ENCODE data around the gene PARP8. TPM values are rescaled to one million over a fixed set of nuclear protein-coding genes. Genes with fewer than 3 reads are reported as not detected.

Gene PARP8
- total RNA-seq, 1 experiment from 2014 or later: 23.2 TPM

DNA sequence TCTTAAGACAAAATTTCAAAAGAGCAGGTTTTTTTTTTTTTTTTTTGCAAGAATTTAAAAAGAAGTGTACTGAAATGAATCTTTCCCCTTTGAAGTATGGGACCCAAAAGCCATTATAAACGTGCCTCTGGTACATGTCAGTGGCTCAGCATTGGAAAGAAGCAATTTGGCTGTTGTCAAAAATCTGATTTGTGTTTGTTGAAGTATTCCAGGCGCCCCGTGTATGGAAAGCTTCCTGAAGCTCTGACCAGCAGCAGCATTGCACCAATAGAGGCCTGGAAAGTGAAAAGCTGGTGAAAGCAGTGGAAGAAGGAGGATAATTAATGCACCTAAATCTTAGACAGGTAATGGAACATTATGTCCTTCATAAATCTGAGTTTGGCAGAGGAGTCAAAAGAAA lies 215.0 kb downstream of the PARP8 start:
- ChIA-PET CTCF (no interaction called here), POLR2A (no interaction called here)
- Mint-ChIP-seq H3K4me3 (no peak overlapping the region), H3K27me3 (ENCODE audit: low read depth) (no peaks in the 10 kb centered on the region), H3K36me3 (no peaks in the 10 kb centered on the region), H3K9me3 (peaks cover 5% of the 10 kb centered on the region; the same call in 1 of the 2 replicates), H3K4me1 (peaks cover 6% of the 10 kb centered on the region), H3K27ac (no peak overlapping the region)
- ATAC-seq (no peak), DNase-seq (ENCODE audit: low spot score) (no peak)
- TF ChIP-seq, protein P1, sequence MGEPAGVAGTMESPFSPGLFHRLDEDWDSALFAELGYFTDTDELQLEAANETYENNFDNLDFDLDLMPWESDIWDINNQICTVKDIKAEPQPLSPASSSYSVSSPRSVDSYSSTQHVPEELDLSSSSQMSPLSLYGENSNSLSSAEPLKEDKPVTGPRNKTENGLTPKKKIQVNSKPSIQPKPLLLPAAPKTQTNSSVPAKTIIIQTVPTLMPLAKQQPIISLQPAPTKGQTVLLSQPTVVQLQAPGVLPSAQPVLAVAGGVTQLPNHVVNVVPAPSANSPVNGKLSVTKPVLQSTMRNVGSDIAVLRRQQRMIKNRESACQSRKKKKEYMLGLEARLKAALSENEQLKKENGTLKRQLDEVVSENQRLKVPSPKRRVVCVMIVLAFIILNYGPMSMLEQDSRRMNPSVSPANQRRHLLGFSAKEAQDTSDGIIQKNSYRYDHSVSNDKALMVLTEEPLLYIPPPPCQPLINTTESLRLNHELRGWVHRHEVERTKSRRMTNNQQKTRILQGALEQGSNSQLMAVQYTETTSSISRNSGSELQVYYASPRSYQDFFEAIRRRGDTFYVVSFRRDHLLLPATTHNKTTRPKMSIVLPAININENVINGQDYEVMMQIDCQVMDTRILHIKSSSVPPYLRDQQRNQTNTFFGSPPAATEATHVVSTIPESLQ (CRISPR knock-in tag; IDR thresholded peaks at IDR 0.05): no peak
- TF ChIP-seq FOXP1 (CRISPR knock-in tag; IDR thresholded peaks at IDR 0.05; ENCODE audit: borderline replicate concordance) (no peak), CREM (CRISPR knock-in tag; IDR thresholded peaks at IDR 0.05) (no peak), TCF7 (CRISPR knock-in tag; IDR thresholded peaks at IDR 0.05; ENCODE audit: low read depth) (no peak), NFATC4 (CRISPR knock-in tag; IDR thresholded peaks at IDR 0.05) (no peak), JUN (CRISPR knock-in tag; IDR thresholded peaks at IDR 0.05) (no peak), ESRRA (CRISPR knock-in tag; IDR thresholded peaks at IDR 0.05; ENCODE audit: borderline replicate concordance) (no peak)
- TF ChIP-seq, protein P2, sequence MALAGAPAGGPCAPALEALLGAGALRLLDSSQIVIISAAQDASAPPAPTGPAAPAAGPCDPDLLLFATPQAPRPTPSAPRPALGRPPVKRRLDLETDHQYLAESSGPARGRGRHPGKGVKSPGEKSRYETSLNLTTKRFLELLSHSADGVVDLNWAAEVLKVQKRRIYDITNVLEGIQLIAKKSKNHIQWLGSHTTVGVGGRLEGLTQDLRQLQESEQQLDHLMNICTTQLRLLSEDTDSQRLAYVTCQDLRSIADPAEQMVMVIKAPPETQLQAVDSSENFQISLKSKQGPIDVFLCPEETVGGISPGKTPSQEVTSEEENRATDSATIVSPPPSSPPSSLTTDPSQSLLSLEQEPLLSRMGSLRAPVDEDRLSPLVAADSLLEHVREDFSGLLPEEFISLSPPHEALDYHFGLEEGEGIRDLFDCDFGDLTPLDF (CRISPR knock-in tag; IDR thresholded peaks at IDR 0.05): no peak
- TF ChIP-seq, protein P3, sequence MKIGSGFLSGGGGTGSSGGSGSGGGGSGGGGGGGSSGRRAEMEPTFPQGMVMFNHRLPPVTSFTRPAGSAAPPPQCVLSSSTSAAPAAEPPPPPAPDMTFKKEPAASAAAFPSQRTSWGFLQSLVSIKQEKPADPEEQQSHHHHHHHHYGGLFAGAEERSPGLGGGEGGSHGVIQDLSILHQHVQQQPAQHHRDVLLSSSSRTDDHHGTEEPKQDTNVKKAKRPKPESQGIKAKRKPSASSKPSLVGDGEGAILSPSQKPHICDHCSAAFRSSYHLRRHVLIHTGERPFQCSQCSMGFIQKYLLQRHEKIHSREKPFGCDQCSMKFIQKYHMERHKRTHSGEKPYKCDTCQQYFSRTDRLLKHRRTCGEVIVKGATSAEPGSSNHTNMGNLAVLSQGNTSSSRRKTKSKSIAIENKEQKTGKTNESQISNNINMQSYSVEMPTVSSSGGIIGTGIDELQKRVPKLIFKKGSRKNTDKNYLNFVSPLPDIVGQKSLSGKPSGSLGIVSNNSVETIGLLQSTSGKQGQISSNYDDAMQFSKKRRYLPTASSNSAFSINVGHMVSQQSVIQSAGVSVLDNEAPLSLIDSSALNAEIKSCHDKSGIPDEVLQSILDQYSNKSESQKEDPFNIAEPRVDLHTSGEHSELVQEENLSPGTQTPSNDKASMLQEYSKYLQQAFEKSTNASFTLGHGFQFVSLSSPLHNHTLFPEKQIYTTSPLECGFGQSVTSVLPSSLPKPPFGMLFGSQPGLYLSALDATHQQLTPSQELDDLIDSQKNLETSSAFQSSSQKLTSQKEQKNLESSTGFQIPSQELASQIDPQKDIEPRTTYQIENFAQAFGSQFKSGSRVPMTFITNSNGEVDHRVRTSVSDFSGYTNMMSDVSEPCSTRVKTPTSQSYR (CRISPR knock-in tag; IDR thresholded peaks at IDR 0.05): no peak

DNA sequence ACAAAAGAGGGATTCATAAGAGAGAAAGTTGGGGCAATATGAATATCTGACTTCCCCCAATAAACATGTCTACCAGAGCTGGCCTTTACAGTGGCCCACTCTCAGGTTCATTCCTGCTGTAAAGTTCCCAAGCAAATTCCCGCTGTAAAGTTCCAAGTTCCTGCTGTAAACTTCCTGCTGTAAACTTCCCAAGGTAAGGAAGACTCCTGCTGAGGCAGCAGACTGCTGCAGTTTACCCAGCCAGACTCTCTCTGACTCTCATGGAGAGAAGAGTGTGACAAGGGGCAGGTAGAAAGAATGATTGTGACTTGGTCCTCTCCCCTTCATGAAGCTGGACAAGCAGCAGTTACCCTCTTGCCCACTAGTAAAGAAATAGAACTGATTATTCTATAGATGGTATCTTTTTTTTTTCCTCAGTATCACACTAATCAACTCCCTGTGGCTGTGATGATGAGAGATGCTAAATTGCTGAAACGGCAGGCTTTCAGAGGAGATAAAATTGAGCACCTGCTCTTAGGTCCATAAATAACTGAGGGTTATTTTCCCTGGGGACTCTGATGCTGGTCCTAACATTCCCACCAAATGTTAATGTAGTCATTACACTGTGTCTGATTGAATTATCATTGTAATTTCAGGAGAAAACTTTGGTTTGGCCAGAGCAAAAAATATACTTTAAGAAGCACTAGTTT lies 220.4 kb downstream of the PARP8 start:
- ChIA-PET CTCF (no interaction called here), POLR2A (interaction anchor here (0.6 kb wide), 1 partner anchor 18 kb away, joined by 4 read pairs; no protein-coding TSS in a partner anchor)
- Mint-ChIP-seq H3K27ac (peak overlapping the region; percentile 31; the same call in 1 of the 2 replicates), H3K36me3 (no peaks in the 10 kb centered on the region), H3K4me3 (no peak overlapping the region), H3K4me1 (peaks cover 13% of the 10 kb centered on the region), H3K27me3 (ENCODE audit: low read depth) (no peaks in the 10 kb centered on the region), H3K9me3 (no peaks in the 10 kb centered on the region)
- ATAC-seq (peak; percentile 85), DNase-seq (ENCODE audit: low spot score) (peak; percentile 10)
- no peak for TF ChIP-seq NR1H2 (CRISPR knock-in tag; IDR thresholded peaks at IDR 0.05)
- TF ChIP-seq, protein P4, sequence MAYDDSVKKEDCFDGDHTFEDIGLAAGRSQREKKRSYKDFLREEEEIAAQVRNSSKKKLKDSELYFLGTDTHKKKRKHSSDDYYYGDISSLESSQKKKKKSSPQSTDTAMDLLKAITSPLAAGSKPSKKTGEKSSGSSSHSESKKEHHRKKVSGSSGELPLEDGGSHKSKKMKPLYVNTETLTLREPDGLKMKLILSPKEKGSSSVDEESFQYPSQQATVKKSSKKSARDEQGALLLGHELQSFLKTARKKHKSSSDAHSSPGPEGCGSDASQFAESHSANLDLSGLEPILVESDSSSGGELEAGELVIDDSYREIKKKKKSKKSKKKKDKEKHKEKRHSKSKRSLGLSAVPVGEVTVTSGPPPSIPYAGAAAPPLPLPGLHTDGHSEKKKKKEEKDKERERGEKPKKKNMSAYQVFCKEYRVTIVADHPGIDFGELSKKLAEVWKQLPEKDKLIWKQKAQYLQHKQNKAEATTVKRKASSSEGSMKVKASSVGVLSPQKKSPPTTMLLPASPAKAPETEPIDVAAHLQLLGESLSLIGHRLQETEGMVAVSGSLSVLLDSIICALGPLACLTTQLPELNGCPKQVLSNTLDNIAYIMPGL (CRISPR knock-in tag; IDR thresholded peaks at IDR 0.05): no peak
- TF ChIP-seq, protein P5, sequence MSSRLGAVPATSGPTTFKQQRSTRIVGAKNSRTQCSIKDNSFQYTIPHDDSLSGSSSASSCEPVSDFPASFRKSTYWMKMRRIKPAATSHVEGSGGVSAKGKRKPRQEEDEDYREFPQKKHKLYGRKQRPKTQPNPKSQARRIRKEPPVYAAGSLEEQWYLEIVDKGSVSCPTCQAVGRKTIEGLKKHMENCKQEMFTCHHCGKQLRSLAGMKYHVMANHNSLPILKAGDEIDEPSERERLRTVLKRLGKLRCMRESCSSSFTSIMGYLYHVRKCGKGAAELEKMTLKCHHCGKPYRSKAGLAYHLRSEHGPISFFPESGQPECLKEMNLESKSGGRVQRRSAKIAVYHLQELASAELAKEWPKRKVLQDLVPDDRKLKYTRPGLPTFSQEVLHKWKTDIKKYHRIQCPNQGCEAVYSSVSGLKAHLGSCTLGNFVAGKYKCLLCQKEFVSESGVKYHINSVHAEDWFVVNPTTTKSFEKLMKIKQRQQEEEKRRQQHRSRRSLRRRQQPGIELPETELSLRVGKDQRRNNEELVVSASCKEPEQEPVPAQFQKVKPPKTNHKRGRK (CRISPR knock-in tag; IDR thresholded peaks at IDR 0.05; ENCODE audit: borderline replicate concordance): no peak
- no peak for TF ChIP-seq NR3C1 (CRISPR knock-in tag; conservative IDR thresholded peaks at IDR 0.05; ENCODE audit: low read depth)
- TF ChIP-seq, protein P6, sequence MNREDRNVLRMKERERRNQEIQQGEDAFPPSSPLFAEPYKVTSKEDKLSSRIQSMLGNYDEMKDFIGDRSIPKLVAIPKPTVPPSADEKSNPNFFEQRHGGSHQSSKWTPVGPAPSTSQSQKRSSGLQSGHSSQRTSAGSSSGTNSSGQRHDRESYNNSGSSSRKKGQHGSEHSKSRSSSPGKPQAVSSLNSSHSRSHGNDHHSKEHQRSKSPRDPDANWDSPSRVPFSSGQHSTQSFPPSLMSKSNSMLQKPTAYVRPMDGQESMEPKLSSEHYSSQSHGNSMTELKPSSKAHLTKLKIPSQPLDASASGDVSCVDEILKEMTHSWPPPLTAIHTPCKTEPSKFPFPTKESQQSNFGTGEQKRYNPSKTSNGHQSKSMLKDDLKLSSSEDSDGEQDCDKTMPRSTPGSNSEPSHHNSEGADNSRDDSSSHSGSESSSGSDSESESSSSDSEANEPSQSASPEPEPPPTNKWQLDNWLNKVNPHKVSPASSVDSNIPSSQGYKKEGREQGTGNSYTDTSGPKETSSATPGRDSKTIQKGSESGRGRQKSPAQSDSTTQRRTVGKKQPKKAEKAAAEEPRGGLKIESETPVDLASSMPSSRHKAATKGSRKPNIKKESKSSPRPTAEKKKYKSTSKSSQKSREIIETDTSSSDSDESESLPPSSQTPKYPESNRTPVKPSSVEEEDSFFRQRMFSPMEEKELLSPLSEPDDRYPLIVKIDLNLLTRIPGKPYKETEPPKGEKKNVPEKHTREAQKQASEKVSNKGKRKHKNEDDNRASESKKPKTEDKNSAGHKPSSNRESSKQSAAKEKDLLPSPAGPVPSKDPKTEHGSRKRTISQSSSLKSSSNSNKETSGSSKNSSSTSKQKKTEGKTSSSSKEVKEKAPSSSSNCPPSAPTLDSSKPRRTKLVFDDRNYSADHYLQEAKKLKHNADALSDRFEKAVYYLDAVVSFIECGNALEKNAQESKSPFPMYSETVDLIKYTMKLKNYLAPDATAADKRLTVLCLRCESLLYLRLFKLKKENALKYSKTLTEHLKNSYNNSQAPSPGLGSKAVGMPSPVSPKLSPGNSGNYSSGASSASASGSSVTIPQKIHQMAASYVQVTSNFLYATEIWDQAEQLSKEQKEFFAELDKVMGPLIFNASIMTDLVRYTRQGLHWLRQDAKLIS (CRISPR knock-in tag; IDR thresholded peaks at IDR 0.05; ENCODE audit: borderline replicate concordance): no peak
- TF ChIP-seq ZNF396 (CRISPR knock-in tag; IDR thresholded peaks at IDR 0.05; ENCODE audit: borderline replicate concordance): no peak
- no peak for TF ChIP-seq OVOL2 (CRISPR knock-in tag; IDR thresholded peaks at IDR 0.05; ENCODE audit: borderline replicate concordance)
- no peak for TF ChIP-seq ATF1 (CRISPR knock-in tag; IDR thresholded peaks at IDR 0.05)
- no peak for TF ChIP-seq ZNF317 (CRISPR knock-in tag; IDR thresholded peaks at IDR 0.05; ENCODE audit: borderline replicate concordance, low read depth)

Measured in WTC11 (cell line).